ENCODE measurements around the gene LYRM4.

Gene LYRM4

GRCh38 chr6:5203546-5203945 is 57.2 kb downstream of the LYRM4 start:
- no peak for FAIRE-seq

- no peak for FAIRE-seq
Observed at GRCh38 chr6:5202941-5203340, 57.8 kb downstream of the LYRM4 start.

GRCh38 chr6:5202206-5202605 is 58.5 kb downstream of the LYRM4 start:
- FAIRE-seq = no peak

- no peak for FAIRE-seq
Observed at GRCh38 chr6:5201271-5201670, 59.5 kb downstream of the LYRM4 start.

GRCh38 chr6:5199702-5200101 is 61.0 kb downstream of the LYRM4 start:
- no peak for FAIRE-seq

- no peak for FAIRE-seq
Observed at GRCh38 chr6:5199283-5199682, 61.5 kb downstream of the LYRM4 start.

GRCh38 chr6:5197084-5197483 is 63.7 kb downstream of the LYRM4 start:
- no peak for FAIRE-seq

GRCh38 chr6:5192135-5192794 is 68.5 kb downstream of the LYRM4 start:
- FAIRE-seq = no peak

- no peak for FAIRE-seq
Observed at GRCh38 chr6:5191722-5192121, 69.0 kb downstream of the LYRM4 start.

- FAIRE-seq = no peak
Observed at GRCh38 chr6:5191222-5191621, 69.5 kb downstream of the LYRM4 start.

GRCh38 chr6:5190507-5190906 is 70.2 kb downstream of the LYRM4 start:
- no peak for FAIRE-seq

- no peak for FAIRE-seq
Observed at GRCh38 chr6:5188646-5189045, 72.1 kb downstream of the LYRM4 start.

GRCh38 chr6:5184878-5185277 is 75.9 kb downstream of the LYRM4 start:
- FAIRE-seq = no peak

- no peak for FAIRE-seq
Observed at GRCh38 chr6:5184218-5184617, 76.5 kb downstream of the LYRM4 start.

GRCh38 chr6:5181510-5182317 is 79.0 kb downstream of the LYRM4 start:
- FAIRE-seq = no peak

GRCh38 chr6:5180636-5181035 is 80.1 kb downstream of the LYRM4 start:
- no peak for FAIRE-seq

GRCh38 chr6:5179917-5180316 is 80.8 kb downstream of the LYRM4 start:
- no peak for FAIRE-seq

- no peak for FAIRE-seq
Observed at GRCh38 chr6:5178806-5179205, 81.9 kb downstream of the LYRM4 start.

GRCh38 chr6:5175635-5176034 is 85.1 kb downstream of the LYRM4 start:
- no peak for FAIRE-seq

- FAIRE-seq = no peak
Observed at GRCh38 chr6:5174756-5175549, 85.8 kb downstream of the LYRM4 start.

- no peak for FAIRE-seq
Observed at GRCh38 chr6:5174244-5174643, 86.5 kb downstream of the LYRM4 start.

- FAIRE-seq = no peak
Observed at GRCh38 chr6:5173810-5174209, 86.9 kb downstream of the LYRM4 start.

GRCh38 chr6:5172897-5173474 is 87.8 kb downstream of the LYRM4 start:
- FAIRE-seq = no peak

All from G401.6 (cell line).